GM18499 (cell line): ENCODE results near the gene WDR12.
"Not testable (repeated sequence)": the region's sequence is repeated elsewhere in the genome, so short reads cannot be mapped to it uniquely, and the experiment has no call there.

Experiments
- ATAC-seq: cut with Tn5 transposase; IDR thresholded peaks from one replicate; pipeline ENCODE4 v1.9.1; 2021; ENCODE audit warnings: moderate number of reproducible peaks; ENCODE audit not compliant: insufficient read depth, unreplicated experiment

WDR12 gene

DNA sequence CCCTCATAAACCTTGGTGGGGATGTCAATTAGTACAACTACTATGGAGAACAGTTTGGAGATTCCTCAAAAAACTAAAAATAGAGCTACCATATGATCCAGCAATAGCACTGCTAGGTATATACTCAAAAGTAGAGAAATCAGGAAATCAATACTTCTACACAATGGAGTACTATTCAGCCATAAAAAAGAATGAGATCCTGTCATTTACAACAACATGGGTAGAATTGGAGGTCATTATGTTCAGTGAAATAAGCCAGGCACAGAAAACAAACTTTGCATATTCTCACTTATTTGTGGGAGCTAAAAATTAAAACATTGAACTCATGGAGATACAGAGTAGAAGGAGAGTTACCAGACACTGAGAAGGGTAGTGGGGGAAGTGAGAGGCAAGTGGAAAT, 6.0 kb downstream of the WDR12 start:
- ATAC-seq = not testable (repeated sequence)

DNA sequence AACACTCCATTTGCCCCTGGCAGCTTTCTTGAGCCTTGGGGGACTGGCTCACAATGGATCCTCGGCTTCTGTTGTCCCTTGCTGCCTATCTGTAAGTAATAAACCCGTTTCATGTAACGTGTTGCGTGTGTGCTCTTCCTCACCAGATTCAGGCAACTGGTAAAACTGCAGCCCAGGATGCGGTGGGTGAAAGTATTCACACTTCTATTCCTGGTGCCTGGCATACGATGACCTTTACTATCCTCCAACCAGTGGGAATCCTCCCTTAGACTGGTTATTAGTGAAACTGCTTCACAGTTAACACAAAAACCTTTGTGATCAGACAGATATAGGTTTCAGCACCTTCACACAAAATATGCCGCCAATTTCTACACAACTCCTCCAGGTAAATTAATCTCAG, 26.3 kb downstream of the WDR12 start:
- no peak for ATAC-seq

DNA sequence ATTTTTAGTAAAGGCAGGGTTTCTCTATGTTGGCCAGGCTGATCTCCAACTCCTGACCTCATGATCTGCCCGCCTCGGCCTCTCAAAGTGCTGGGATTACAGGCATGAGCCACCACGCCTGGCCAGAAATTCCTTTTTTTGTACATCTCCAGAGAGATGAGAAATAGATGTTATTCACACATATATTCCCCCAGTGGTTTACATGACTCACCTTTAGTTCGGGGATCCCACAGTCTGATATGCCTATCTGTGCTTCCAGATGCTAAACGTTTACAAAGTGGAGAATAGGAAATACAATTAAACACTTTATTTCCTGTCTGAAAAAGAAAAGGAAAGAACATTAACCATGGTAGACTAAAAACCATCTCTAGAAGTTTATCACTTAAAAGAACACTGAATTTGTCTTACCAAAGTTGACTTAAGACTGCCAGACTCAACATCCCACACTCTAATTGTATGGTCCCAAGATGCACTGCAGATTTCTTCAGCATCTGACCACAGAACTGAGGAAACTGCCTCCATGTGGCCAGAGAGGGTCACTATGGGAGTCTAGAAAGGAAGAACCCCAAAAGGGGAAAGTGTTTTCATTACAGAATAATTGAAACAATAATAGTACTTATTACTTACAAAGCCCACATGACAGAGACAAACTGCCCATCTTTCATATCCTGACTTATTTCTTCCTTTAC, 27.3 kb downstream of the WDR12 start:
- ATAC-seq = no peak

- no peak for ATAC-seq
Measured at GRCh38 chr2:202881570-202881969, 29.9 kb downstream of the WDR12 start.

DNA sequence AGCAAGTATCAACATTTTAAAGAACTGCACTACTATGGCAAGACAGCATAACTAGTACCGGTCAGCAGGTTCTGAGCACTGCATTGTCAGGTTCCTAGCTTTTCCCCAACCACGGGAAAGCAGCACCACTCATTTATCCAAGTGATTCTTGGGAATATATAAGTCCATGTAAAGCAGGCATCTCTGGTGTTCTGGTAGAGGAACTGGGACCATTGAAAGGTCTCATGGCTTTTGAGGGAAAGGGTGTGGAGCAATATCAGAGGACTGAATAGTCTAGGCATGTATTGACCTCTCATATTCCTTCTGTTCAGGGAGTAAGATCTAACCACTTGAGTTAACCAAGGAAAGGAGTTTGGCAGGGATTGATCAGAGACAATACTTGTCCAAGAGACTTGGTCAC, 33.8 kb downstream of the WDR12 start:
- ATAC-seq = no peak

GRCh38 chr2:202871300-202872141, 40.0 kb downstream of the WDR12 start, which contains the start of gene ICA1L:
TSS of gene ICA1L (minus strand) at chr2:202871766. CDS start at chr2:202829009, 42,757 bp downstream.
- no peak for ATAC-seq

DNA sequence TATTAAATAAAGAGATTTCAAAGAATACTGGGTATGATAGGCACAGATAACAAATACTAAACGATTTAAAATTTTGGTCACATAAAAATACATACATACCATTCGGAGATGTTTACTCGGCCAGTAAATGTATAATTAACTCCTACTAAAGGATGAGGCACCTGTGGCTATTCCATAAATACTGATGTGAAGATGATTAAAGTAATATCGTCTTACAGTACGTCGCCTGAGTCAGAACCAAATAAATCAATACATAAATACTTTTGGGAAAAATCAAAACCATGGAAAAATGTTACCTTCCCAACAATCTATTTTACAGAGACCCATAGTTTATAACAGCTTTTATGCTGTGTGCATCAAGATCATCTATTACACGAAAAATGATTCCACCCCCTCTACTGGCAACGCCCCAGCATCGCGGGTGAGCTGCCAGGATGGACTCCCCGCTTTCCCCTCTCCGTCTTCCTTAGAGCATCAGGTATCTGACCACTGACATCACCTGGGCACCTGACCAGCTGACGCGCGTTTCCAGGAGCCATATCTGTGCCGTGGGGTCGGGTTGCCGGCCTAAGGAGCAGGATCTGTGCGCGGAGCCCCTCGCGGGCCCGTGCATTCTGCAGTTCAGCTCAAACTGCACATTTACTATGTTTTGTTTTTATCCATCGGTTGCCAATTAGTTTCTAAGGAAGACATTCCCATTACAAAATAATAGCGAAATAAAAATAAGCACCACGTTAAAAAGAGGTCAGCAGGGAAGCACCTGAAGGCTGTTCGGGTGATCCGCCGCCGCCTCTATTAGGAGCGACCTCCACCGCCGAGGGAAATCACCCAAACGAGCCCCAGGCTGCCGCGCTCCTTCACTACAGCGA, 40.8 kb downstream of the WDR12 start:
- ATAC-seq = no peak

DNA sequence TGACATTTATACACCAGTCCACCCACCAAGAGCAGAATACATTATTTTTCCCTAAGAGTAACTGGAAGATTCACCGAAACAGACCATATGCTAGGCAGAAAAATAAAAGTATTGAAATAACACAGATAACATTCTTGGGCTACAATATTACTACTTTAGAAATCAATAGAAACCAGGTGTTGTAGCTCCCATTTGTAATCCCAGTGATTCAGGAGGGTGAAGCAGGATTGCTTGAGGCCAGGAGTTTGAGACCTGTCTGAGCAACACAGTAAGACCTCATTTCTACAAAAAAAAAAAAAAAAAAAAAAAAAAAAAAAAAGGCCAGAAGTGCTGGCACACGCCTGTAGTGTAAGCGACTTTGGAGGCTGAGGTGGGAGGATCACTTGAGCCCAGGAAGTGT, 49.5 kb downstream of the WDR12 start:
- ATAC-seq = no peak

DNA sequence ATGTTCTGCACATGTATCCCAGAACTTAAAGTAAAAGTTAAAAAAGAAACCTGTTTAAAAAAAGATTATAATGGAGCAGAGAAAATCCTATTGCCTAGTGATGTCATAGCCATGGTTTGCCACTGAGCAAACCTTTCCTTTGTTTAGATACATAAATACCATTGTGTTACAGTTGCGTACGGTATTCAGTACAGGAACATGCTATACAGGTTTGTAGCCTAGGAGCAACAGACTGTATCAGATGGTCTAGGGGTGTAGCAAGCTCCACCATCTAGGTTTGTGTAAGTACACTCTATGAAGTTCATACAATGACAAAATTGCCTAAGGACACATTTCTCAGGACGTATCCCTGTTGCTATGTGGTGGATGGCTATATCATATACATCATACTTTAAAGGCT, 52.9 kb downstream of the WDR12 start:
- no peak for ATAC-seq

DNA sequence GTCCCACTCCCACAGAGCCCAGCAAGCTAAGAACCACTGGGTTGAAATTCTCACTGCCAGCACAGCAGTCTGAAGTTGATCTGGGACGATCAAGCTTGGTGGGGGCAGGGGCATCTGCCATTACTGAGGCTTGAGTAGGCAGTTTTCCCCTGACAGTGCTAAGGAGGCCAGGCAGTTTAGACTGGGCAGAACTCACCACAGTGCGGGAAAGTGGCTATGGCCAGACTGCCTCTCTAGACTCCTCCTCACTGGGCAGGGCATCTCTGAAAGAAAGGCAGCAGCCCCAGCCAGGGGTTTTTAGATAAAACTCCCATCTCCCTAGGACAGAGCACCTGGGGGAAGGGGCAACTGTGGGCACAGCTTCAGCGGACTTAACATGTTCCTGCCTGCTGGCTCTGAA, 62.1 kb downstream of the WDR12 start:
- ATAC-seq = not testable (repeated sequence)

- ATAC-seq = no peak
Measured at GRCh38 chr2:202848813-202849212, 62.7 kb downstream of the WDR12 start.

DNA sequence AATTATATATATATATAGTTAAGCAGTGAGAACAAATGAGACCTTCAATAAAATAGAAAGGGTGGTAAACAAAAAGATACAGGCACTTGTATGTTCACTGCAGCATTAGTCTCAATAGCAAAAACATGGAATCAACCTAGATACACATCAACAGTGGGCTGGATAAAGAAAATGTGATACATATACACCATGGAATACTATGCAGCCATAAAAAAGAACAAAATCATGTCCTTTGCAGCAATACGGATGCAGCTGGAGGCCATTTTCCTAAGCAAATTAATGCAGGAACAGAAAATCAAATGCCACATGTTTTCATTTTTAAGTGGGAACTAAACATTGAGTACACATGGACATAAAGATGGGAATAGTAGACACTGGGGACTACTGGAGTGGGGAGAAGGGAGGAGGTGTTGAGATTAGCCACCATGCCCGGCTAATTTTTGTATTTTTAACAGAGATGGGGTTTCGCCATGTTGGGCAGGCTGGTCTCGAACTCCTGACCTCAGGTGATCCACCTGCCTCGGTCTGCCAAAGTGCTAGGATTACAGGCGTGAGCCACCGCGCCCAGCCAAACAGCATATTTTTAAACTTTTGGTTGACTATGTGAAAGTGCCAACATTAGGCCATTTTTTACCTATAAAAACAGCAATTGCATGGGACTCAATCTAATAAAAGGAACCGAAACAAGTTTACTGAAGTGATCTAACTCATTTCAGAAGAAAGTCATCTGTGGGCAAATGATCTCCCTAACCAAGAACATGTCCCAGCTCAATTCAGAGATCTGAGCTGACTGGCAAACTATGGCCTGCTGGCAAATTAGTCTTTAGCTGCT, 63.6 kb downstream of the WDR12 start:
- no peak for ATAC-seq

GRCh38 chr2:202844656-202845055, 66.8 kb downstream of the WDR12 start:
- no peak for ATAC-seq

- no peak for ATAC-seq
Measured at GRCh38 chr2:202842690-202843089, 68.8 kb downstream of the WDR12 start.

GRCh38 chr2:202841090-202841867, 70.2 kb downstream of the WDR12 start:
- ATAC-seq = no peak

DNA sequence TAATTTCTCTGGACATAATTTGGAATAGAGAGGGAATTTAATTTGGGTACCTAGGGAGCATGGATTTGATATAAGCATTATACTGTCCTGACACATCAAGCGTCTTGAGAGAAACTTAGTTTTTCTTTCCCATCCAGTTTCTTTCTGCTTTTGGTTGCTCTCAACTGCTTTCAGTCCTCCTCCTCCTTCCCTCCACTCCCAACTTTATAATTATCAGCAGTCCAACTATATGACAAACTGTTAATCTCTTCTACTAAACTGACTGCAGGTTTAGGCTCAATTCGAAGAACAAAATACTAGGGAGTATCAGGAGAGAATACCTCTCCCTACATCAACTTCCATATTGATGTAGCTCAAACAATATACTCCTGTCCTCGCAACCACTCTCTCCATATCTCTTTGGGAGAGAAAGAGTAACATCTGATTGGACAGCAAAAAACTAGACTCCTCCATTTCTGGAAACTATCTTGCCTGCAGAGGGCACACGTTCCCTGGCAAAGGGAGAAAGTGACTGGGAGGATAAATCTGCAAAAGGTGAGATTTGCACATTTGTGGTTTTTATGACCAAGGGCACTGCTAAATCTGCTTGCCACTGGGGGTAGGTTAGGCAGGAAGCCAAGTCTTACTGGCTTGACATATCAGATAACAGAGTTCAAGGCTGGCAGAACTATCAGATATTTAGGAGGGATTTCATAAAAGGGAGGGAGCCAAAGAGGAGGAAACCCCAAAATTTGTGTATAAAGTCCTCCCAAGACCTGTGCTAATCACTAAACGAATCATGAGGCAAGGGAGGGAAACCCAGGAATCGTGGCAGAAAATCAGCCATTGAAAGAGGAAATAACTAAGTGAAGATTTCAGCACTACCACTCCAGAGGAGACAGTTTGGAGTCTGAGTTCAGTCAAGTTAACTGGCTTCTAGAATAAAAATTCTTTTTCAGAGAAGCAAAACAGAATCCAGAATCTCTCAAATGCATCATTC, 79.9 kb downstream of the WDR12 start:
- no peak for ATAC-seq

- ATAC-seq = no peak
Measured at GRCh38 chr2:202824901-202825300, 86.6 kb downstream of the WDR12 start.
